T-helper 2 cell (primary cell): ENCODE measurements around the gene SIRT6.
"Not testable (repeated sequence)": the region's sequence is repeated elsewhere in the genome, so short reads cannot be mapped to it uniquely, and the experiment has no call there.

ENCODE experiments used
- DNase-seq, 5 experiments: peaks; one replicate each; pipeline versions ENCODE4 v3.0.0 to v3.0.0-alpha.2; 2012 to 2022

SIRT6 gene

GRCh38 chr19:4130744-4131438 lies 51.5 kb downstream of the SIRT6 start:
- DNase-seq, result no peak

DNA sequence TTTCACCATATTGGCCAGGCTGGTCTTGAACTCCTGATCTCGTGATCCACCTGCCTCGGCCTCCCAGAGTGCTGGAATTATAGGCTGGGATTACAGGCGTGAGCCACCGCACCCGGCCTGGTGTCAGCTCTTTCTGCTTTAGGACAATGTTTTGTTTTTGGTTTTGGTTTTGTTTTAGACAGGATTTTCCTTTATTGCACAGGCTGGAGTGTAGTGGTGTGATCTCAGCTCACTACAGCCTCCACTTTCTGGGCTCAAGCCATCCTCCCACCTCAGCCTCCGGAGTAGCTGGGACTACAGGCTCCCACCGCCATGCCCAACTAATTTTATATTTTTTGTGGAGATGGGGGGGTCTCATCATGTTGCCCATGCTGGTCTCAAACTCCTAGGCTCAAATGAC lies 53.3 kb downstream of the SIRT6 start:
- DNase-seq, result not testable (repeated sequence)

- not testable (repeated sequence) for DNase-seq
Measured at GRCh38 chr19:4127322-4127721, 55.0 kb downstream of the SIRT6 start.

GRCh38 chr19:4124638-4125037 lies 57.7 kb downstream of the SIRT6 start:
- no peak for DNase-seq
